Kidney (tissue), 14 donors: ENCODE results near the gene AQP1. TPM values are rescaled to one million over a fixed set of nuclear protein-coding genes. Genes with fewer than 3 reads are reported as not detected.

Source experiments
- DNase-seq, 5 donors: peaks; one replicate each; pipeline ENCODE4 v3.0.0-alpha.2; 2013 to 2020
- FAIRE-seq: peaks from 2 replicates; lab custom pipeline; 2012; peaks lifted over from hg19 to GRCh38; lab: Jason Lieb, UNC
- H3K27ac ChIP-seq, 2 donors: one replicate each; pipeline ENCODE4 v1.7.0; 2013; ENCODE audit warnings: low read depth in 2 of 2, low read length in 2 of 2, inconsistent platforms in 1 of 2
- H3K27me3 ChIP-seq: one replicate; pipeline ENCODE4 v1.7.1; 2013; ENCODE audit warnings: low read length, inconsistent platforms; ENCODE audit not compliant: control insufficient read depth, insufficient read depth
- H3K36me3 ChIP-seq, 3 donors: one replicate each; pipeline versions ENCODE4 v1.7.0 to v1.7.1; 2013; ENCODE audit warnings: low read length in 3 of 3, control low read depth in 1 of 3, inconsistent platforms in 1 of 3; ENCODE audit not compliant: insufficient read depth in 3 of 3, control insufficient read depth in 2 of 3
- H3K4me1 ChIP-seq, 3 donors: one replicate each; pipeline versions ENCODE4 v1.7.0 to v1.7.1; 2013; ENCODE audit warnings: low read length in 3 of 3, inconsistent platforms in 1 of 3, low read depth in 1 of 3; ENCODE audit not compliant: control insufficient read depth in 2 of 3, insufficient read depth in 2 of 3
- H3K4me3 ChIP-seq, 3 donors: one replicate each; pipeline versions ENCODE4 v1.7.0 to v1.8.1; 2013; ENCODE audit warnings: low read length in 3 of 3, control low read depth in 1 of 3, inconsistent platforms in 1 of 3
- H3K9ac ChIP-seq, 3 donors: one replicate each; pipeline versions ENCODE4 v1.7.0 to v1.7.1; 2013; ENCODE audit warnings: low read length in 3 of 3, control low read depth in 1 of 3, inconsistent platforms in 1 of 3
- H3K9me3 ChIP-seq, 3 donors: one replicate each; pipeline versions ENCODE4 v1.7.0 to v1.7.1; 2013; ENCODE audit warnings: low read length in 3 of 3, control low read depth in 1 of 3, inconsistent platforms in 1 of 3; ENCODE audit not compliant: control insufficient read depth in 2 of 3, insufficient read depth in 1 of 3
- intact Hi-C: fragments of 100-400 bp; cut with DNase I; formaldehyde crosslinking; loops from one replicate; pipeline ENCODE4 v1.11.1; 2022
- polyA plus RNA-seq: library from polyadenylated mRNA; stranded (reverse); fragments of 350-450 nt; fragmentation: Illumina TruSeq; extraction: RNeasy Lipid Tissue Mini Kit (QIAGEN cat#74804); gene quantifications from one replicate; pipeline ENCODE4 v1.2.3, GENCODE V29; 2014; ENCODE audit warnings: low read depth, low replicate concordance; ENCODE audit not compliant: insufficient read depth
- total RNA-seq: library from RNA; stranded (reverse); fragmentation: NEBNext Ultra II Directional; extraction: Animal tissue kit (Norgen Biotek cat#: 25700); gene quantifications from one replicate; pipeline ENCODE4 v1.2.1, GENCODE V29; 2021
- TF ChIP-seq, protein P1 (sequence below): IDR thresholded peaks from 3 replicates; pipeline ENCODE4 v1.5.1; 2012; ENCODE audit warnings: mild to moderate bottlenecking, moderate library complexity, borderline replicate concordance; ENCODE audit not compliant: insufficient read depth; ENCODE audit errors: extremely low read depth
- donor health status: control.
- donor health status: control.
- donor health status: control.
- donor health status: control.
- donor health status: control.
- donor health status: DM: yes; HTN: yes; CAD: no.
- donor health status: Normal renal cell carcinoma (clear cell type).

Gene AQP1
- total and polyA plus RNA-seq, 2 donors from 2014 or later: 291 to 617 TPM

DNA sequence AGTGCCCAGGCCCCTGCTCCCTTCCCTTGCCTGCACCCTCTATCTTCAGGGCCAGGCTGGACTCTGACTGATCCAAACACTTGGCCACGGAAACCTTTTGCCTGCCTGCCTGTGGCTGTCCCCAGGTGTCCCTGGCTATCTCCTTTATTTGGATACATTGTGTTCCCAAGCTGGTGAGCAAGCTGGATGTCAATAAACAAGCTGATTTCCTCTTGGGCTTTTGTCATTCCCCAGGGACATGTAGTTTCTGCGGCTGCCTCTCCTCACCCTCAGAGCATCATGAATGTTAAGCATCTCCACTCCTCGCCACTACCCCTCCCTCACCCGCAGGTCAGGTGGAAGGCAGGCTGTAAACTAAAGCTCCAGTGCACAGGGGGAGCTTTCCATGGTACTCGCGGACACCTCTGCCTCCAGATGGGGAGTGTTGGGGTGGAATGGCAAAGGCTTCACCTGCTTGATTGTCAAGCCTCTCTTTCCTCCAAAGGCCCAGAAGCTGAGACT lies 59.0 kb downstream of the AQP1 start:
- no peaks in the 10 kb centered on the region for H3K27me3 ChIP-seq
- DNase-seq: peak in 3 of 5 donors; percentile 35 to 48 (median 43)
- no peaks in the 10 kb centered on the region for H3K9me3 ChIP-seq
- no peaks in the 10 kb centered on the region for H3K4me1 ChIP-seq
- H3K27ac ChIP-seq: no peak overlapping the region
- no peaks in the 10 kb centered on the region for H3K36me3 ChIP-seq
- H3K4me3 ChIP-seq: no peak overlapping the region
- FAIRE-seq: no peak
- no peak overlapping the region for H3K9ac ChIP-seq
- intact Hi-C loops: loop anchor here (10.0 kb wide), 1 partner anchor 176 kb away; no protein-coding TSS in a partner anchor
- TF ChIP-seq, protein P1, sequence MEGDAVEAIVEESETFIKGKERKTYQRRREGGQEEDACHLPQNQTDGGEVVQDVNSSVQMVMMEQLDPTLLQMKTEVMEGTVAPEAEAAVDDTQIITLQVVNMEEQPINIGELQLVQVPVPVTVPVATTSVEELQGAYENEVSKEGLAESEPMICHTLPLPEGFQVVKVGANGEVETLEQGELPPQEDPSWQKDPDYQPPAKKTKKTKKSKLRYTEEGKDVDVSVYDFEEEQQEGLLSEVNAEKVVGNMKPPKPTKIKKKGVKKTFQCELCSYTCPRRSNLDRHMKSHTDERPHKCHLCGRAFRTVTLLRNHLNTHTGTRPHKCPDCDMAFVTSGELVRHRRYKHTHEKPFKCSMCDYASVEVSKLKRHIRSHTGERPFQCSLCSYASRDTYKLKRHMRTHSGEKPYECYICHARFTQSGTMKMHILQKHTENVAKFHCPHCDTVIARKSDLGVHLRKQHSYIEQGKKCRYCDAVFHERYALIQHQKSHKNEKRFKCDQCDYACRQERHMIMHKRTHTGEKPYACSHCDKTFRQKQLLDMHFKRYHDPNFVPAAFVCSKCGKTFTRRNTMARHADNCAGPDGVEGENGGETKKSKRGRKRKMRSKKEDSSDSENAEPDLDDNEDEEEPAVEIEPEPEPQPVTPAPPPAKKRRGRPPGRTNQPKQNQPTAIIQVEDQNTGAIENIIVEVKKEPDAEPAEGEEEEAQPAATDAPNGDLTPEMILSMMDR: no peak

DNA sequence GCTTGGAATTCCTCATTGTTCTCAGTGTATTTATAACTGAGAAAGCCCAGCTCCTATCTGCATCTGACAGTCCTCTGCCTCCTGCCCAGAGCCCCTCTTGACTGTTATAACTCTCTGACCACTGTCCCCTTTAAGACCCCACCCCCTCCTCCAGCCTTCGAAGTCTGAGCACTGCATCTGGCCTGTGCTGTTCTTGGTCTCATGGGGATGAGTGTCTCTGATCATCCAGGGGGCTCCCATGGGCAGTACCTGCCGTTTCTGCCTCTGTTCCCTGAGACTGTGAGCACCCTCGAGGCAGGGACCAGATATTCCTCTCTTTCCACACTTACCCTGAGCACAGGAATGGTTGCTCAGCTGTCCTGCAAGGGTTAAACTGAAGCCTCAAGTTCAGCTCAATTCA lies 59.8 kb downstream of the AQP1 start:
- intact Hi-C loops: loop anchor here (10.0 kb wide), 1 partner anchor 177 kb away; no protein-coding TSS in a partner anchor
- DNase-seq (peak in 1 of 5 donors; percentile 6), FAIRE-seq (no peak)
- H3K36me3 ChIP-seq: no peaks in the 10 kb centered on the region
- no peak overlapping the region for H3K27ac ChIP-seq
- no peaks in the 10 kb centered on the region for H3K27me3 ChIP-seq
- no peaks in the 10 kb centered on the region for H3K4me1 ChIP-seq
- TF ChIP-seq, protein P1: no peak
- H3K9ac ChIP-seq: no peak overlapping the region
- no peak overlapping the region for H3K4me3 ChIP-seq
- no peaks in the 10 kb centered on the region for H3K9me3 ChIP-seq

DNA sequence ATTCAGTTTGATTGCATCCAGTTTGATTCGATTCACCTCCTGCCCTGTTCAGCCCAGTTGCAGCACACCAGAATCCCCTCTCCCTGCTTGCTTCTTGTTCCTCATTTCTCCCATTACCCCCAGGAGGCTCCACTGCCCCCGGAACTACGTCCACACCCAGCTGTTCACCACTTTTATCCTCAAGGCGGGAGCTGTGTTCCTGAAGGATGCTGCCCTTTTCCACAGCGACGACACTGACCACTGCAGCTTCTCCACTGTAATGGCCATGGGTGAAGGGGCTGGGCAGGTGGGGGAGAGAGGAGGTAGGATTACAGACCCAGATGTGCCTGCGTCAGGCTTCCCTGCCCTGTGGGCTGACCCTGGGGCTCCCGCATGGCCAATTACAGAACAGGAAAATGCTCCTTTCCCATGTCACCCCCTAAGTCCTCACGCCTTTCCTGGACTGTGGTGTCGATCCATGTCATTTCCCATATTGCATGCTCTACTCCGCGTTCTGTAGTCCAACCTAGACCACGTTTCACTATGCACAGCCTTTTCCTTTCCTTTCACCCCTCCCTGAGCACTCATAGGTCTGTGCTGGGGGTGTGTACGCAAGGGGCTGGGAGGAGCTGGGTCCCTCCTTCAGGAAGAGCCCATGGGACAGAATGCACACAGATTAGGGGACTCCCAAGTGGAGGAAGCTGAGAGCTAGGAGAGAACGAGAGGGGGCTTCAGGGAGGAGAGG lies 60.3 kb downstream of the AQP1 start:
- Histone ChIP-seq H3K9me3 (no peaks in the 10 kb centered on the region), H3K36me3 (no peaks in the 10 kb centered on the region), H3K27me3 (no peaks in the 10 kb centered on the region), H3K4me1 (no peaks in the 10 kb centered on the region), H3K27ac (no peak overlapping the region), H3K4me3 (no peak overlapping the region), H3K9ac (no peak overlapping the region)
- no peak for FAIRE-seq
- peak in 1 of 5 donors; percentile 8 for DNase-seq
- intact Hi-C loops: loop anchor here (10.0 kb wide), 1 partner anchor 177 kb away; no protein-coding TSS in a partner anchor
- TF ChIP-seq, protein P1: no peak
